Mesodermal cell (in vitro differentiated cells): ENCODE measurements around the gene SMARCE1.

Experiments used
- H3K27ac ChIP-seq: 2 replicates; pipeline ENCODE4 v1.7.0; 2013; ENCODE audit warnings: mild to moderate bottlenecking, low read depth, low read length, moderate library complexity; ENCODE audit not compliant: severe bottlenecking
- H3K36me3 ChIP-seq: 2 replicates; pipeline ENCODE4 v1.7.1; 2013; ENCODE audit warnings: mild to moderate bottlenecking, low read length, moderate library complexity; ENCODE audit not compliant: control insufficient read depth, insufficient read depth
- H3K4me1 ChIP-seq: one replicate; pipeline ENCODE4 v1.7.1; 2013; ENCODE audit warnings: mild to moderate bottlenecking, low read length; ENCODE audit not compliant: insufficient read depth, control insufficient read depth, poor library complexity, severe bottlenecking
- H3K4me3 ChIP-seq: 2 replicates; pipeline ENCODE4 v1.7.0; 2013; ENCODE audit warnings: low read length, control low read depth, mild to moderate bottlenecking; ENCODE audit not compliant: insufficient read depth, poor library complexity, severe bottlenecking; ENCODE audit errors: extremely low read depth
- H3K9me3 ChIP-seq: 2 replicates; pipeline ENCODE4 v1.7.1; 2013; ENCODE audit warnings: mild to moderate bottlenecking, low read length, moderate library complexity; ENCODE audit not compliant: control insufficient read depth
- WGBS, 2 experiments: methylation state at CpG; one replicate each; pipeline ENCODE4 v1.1.5; 2013; ENCODE audit warnings: missing lambda C conversion rate in 2 of 2; ENCODE audit not compliant: insufficient coverage in 2 of 2; 5-methylcytosine and 5-hydroxymethylcytosine counted together

Gene SMARCE1

DNA sequence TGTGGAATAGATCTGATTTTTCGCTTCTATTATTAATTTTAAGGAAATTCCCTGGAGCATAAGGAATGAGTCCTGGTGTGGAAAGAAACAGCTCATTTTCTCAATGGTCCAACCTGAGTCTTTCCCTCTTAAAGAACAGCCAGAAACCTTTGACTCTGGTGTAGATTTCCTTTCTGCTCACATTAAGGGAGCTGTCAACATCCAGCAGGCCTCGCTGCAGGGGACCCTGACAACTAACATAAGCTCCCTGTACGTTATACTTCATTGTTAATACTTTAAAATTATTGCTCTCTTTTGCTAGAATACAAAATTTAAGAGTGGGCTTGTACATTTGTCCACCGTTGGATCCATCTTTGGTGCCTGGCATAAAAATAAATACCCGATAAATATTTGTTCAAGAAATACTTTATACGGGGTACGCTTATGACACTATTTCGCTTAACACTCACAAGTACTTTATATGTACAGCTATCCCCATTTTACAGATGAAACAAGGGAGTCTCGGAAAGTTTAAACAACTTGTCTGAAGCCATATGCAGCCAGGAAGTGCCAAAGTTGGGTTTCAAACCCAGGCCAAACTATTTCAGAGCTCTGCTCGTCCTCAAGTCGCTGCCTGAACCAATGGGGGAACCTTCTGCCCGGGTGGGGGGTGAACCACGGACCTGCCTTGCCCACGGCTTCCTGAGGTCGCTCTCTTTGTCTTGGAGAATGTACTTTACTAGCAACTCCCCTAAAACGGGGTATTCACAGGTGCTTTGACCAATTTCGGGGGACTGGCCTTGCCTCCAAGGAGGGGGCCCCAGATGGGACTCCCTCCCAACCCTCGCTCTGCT, 611 bp downstream of the SMARCE1 start:
- H3K36me3 ChIP-seq = peaks cover 26% of the 10 kb centered on the region
- H3K9me3 ChIP-seq = no peaks in the 10 kb centered on the region
- peak overlapping the region; percentile 99 for H3K27ac ChIP-seq
- WGBS, 2 experiments = 4 to 5% methylated on average over 10 to 11 of the region's 18 CpGs
- peaks cover 5% of the 10 kb centered on the region for H3K4me1 ChIP-seq
- peak overlapping the region; percentile 94 for H3K4me3 ChIP-seq

GRCh38 chr17:40645943-40646342, 1.7 kb downstream of the SMARCE1 start:
- H3K4me1 ChIP-seq = peaks cover 5% of the 10 kb centered on the region
- H3K27ac ChIP-seq = no peak overlapping the region
- 100% methylated on average over 1 of the region's 2 CpGs for WGBS, 2 experiments
- no peaks in the 10 kb centered on the region for H3K9me3 ChIP-seq
- H3K36me3 ChIP-seq = peaks cover 36% of the 10 kb centered on the region
- H3K4me3 ChIP-seq = peak overlapping the region; percentile 94

GRCh38 chr17:40645291-40645690, 2.3 kb downstream of the SMARCE1 start:
- no peak overlapping the region for H3K27ac ChIP-seq
- H3K9me3 ChIP-seq = no peaks in the 10 kb centered on the region
- no peak overlapping the region for H3K4me3 ChIP-seq
- peaks cover 5% of the 10 kb centered on the region for H3K4me1 ChIP-seq
- peaks cover 43% of the 10 kb centered on the region for H3K36me3 ChIP-seq

- no CpG with 5 or more reads among the region's 2 CpGs for WGBS, 2 experiments
- H3K4me3 ChIP-seq = no peak overlapping the region
- H3K27ac ChIP-seq = no peak overlapping the region
- H3K36me3 ChIP-seq = peaks cover 91% of the 10 kb centered on the region
- H3K9me3 ChIP-seq = no peaks in the 10 kb centered on the region
- H3K4me1 ChIP-seq = no peaks in the 10 kb centered on the region
Observed at GRCh38 chr17:40637931-40638330, 9.7 kb downstream of the SMARCE1 start.

DNA sequence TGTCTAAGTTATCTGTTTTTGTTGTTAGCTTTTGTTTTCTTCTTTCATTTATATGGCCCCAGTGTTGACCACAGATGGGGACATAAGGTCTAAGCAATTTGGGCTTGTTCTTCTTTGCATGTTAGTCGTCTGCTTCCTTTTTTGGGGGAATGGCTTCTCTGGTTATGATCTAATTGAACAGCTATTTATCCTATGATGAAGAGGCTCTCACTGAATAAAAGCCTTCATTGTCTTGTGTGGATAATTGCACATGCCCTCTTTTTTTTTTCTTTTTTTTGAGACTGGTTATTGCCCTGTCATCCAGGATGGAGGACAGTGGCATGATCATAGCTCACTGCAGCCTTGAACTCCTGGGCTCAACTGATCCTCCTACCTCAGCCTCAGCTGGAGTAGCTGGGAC, 13.7 kb downstream of the SMARCE1 start:
- peaks cover 92% of the 10 kb centered on the region for H3K36me3 ChIP-seq
- 67 to 100% methylated on average over 1 of the region's 1 CpG for whole genome bisulfite sequencing, 2 experiments
- H3K4me3 ChIP-seq = no peak overlapping the region
- no peaks in the 10 kb centered on the region for H3K9me3 ChIP-seq
- H3K4me1 ChIP-seq = no peaks in the 10 kb centered on the region
- H3K27ac ChIP-seq = no peak overlapping the region

DNA sequence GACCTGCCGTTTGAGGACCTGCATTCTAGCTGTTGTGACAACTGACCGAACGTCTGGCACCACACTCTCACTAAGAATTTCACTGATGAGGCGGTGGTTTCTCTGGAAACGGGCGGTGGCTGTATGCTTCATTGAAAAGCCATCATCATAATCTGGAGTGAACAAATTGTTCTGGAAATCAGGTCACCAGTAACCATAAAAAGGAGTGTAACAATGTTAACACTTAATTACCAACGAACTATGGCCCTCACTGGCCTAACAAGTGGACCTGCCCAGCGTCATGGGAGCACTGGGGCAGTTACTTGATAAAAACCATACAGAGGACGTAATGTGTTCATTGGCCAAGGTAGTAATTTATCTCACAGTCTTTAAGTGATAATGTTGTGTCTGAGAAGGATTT, 15.4 kb downstream of the SMARCE1 start:
- peaks cover 91% of the 10 kb centered on the region for H3K36me3 ChIP-seq
- no peaks in the 10 kb centered on the region for H3K4me1 ChIP-seq
- no peak overlapping the region for H3K27ac ChIP-seq
- H3K4me3 ChIP-seq = no peak overlapping the region
- WGBS, 2 experiments = 94 to 100% methylated on average over 5 of the region's 9 CpGs
- H3K9me3 ChIP-seq = no peaks in the 10 kb centered on the region

DNA sequence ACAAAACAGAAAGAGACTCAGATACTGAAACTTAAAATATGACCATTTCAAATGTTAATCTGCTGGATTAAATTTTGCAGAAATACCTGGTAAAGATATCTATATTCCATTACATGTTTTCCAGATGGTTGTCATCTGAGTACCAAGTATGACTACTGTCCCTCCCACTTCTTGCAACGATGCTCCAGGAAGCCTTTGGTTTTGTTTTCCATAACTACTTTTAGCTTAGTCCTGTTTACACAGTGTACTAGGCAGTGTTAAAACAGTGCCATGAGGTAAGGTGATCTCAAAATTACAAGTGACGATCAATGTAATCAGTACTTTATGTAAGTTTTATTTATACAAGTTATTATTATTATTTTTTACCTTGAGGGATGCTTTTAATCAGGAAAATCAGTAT, 17.8 kb downstream of the SMARCE1 start:
- no peak overlapping the region for H3K4me3 ChIP-seq
- no peak overlapping the region for H3K27ac ChIP-seq
- peaks cover 75% of the 10 kb centered on the region for H3K36me3 ChIP-seq
- no peaks in the 10 kb centered on the region for H3K4me1 ChIP-seq
- WGBS, 2 experiments = no CpG with 5 or more reads among the region's 2 CpGs
- no peaks in the 10 kb centered on the region for H3K9me3 ChIP-seq

- no peak overlapping the region for H3K27ac ChIP-seq
- no peak overlapping the region for H3K4me3 ChIP-seq
- WGBS, 2 experiments = 74 to 86% methylated on average over 2 to 3 of the region's 5 CpGs
- peaks cover 34% of the 10 kb centered on the region for H3K36me3 ChIP-seq
- H3K9me3 ChIP-seq = no peaks in the 10 kb centered on the region
- no peaks in the 10 kb centered on the region for H3K4me1 ChIP-seq
Observed at GRCh38 chr17:40625311-40625710, 22.3 kb downstream of the SMARCE1 start.

DNA sequence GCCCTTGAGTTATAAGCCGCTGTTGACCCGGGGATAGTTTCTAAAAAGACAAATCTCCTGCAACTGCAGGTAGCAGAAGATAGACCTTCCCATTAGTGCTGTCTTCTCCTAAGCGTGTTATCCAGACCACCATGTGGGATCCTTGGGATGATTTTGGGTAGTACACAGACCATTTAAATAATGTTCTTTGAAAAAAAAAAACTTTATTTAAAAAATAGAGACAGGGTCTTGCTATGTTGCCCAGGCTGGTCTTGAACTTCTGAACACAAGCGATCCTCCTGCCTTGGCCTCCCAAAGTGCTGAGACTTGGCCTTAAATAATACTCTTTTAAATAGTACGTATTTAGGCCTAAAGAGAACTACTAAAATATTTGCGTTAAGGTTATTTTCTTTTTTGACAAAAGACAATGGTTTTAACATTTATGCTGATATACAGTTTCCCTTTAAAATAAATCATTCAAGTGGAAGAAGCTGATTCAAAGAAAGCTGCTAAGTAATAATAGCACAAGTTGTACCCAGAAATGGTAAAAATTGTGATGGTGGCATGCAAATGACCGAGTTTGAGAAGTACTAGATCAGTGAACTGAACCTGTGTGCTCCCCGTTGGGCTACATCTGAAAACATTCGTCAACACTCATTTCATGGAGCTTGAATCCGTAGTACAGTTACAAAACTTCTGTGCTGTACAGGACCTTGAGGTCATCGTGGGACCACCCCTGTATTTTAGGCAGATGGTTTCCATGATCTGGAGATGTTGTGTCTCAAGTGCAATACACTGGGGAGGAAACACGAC, 24.0 kb downstream of the SMARCE1 start:
- peaks cover 17% of the 10 kb centered on the region for H3K36me3 ChIP-seq
- no peak overlapping the region for H3K4me3 ChIP-seq
- H3K9me3 ChIP-seq = no peaks in the 10 kb centered on the region
- 94 to 95% methylated on average over 5 to 7 of the region's 12 CpGs for WGBS, 2 experiments
- H3K4me1 ChIP-seq = no peaks in the 10 kb centered on the region
- no peak overlapping the region for H3K27ac ChIP-seq

DNA sequence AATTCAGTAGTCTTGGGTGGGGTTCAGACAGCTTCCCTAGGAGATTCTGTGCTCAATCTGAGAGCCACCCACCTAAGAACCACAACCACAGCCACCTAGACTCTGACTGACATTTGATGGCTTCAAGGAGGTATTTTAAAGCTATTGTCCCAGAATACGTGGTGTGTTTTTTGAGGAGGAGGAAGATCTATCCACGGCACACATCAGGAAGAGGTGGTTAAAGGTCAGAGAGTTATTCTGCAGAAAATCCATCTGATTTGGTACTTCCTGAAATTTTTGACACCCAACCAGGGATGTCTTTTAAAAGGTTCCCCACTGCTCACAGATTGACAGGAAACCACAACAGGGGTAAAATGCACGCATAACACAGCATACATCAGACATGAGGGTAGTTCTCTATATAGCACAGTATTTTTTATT, 25.1 kb downstream of the SMARCE1 start:
- Histone ChIP-seq H3K36me3 (peaks cover 8% of the 10 kb centered on the region), H3K27ac (no peak overlapping the region), H3K9me3 (no peaks in the 10 kb centered on the region), H3K4me1 (no peaks in the 10 kb centered on the region), H3K4me3 (no peak overlapping the region)
- 92% methylated on average over 2 of the region's 3 CpGs; no CpG with 5 or more reads in 1 of the 2 experiments for WGBS, 2 experiments

GRCh38 chr17:40621578-40621977, 26.0 kb downstream of the SMARCE1 start:
- Histone ChIP-seq H3K36me3 (peaks cover under 1% of the 10 kb centered on the region), H3K27ac (no peak overlapping the region), H3K4me3 (no peak overlapping the region), H3K9me3 (no peaks in the 10 kb centered on the region), H3K4me1 (no peaks in the 10 kb centered on the region)
- WGBS, 2 experiments = 83 to 97% methylated on average over 4 to 6 of the region's 8 CpGs
